GM10847 (cell line): ENCODE results near the gene SH3RF3.

Source experiments
- POLR2A ChIP-seq: IDR thresholded peaks from 2 replicates; pipeline ENCODE4 v1.6.1; 2011; ENCODE audit not compliant: insufficient read length; ENCODE audit errors: extremely low read depth

SH3RF3 gene

GRCh38 chr2:109324861-109325260, 195.9 kb downstream of the SH3RF3 start:
- TF ChIP-seq POLR2A = no peak

DNA sequence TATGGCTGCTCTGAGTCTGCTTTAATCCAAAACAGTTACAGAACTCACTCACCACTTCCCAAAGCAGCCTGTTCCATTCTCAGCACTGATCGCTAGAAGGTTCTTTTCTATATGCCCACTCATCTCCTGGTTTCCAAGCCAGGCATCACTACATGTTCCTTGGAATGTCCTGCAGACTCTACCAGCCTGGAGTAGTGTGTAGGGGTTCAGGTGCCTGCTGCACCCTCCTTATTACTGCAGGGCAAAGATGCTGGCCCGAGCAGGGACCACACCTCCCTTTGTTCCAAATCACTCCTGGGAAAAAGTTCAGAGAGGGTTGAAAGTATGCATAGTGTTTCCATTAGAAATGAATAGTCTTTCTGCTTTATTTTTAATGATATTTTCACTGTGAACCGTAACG, 196.6 kb downstream of the SH3RF3 start:
- TF ChIP-seq POLR2A = no peak

DNA sequence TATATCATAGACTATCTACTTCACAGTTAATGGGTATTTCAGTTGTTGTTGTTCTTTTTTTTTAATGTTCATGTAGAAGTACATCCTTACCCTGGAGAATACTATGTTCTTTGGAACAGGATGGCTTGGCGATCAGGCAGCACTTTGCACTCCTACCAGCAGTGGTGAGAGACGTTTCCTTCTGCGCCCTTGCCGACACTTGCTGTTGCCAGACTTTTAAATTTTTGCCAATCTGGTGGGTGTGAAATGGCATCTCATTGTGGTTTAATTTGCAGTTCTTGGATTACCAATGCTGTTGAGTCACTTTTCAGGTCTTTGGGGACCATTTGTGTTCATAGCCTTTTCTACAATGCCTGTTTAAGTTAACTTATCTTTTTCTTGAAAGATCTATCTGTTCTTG, 197.3 kb downstream of the SH3RF3 start:
- no peak for TF ChIP-seq POLR2A

GRCh38 chr2:109330056-109330455, 201.1 kb downstream of the SH3RF3 start:
- TF ChIP-seq POLR2A = no peak

GRCh38 chr2:109331081-109331480, 202.1 kb downstream of the SH3RF3 start:
- no peak for TF ChIP-seq POLR2A

DNA sequence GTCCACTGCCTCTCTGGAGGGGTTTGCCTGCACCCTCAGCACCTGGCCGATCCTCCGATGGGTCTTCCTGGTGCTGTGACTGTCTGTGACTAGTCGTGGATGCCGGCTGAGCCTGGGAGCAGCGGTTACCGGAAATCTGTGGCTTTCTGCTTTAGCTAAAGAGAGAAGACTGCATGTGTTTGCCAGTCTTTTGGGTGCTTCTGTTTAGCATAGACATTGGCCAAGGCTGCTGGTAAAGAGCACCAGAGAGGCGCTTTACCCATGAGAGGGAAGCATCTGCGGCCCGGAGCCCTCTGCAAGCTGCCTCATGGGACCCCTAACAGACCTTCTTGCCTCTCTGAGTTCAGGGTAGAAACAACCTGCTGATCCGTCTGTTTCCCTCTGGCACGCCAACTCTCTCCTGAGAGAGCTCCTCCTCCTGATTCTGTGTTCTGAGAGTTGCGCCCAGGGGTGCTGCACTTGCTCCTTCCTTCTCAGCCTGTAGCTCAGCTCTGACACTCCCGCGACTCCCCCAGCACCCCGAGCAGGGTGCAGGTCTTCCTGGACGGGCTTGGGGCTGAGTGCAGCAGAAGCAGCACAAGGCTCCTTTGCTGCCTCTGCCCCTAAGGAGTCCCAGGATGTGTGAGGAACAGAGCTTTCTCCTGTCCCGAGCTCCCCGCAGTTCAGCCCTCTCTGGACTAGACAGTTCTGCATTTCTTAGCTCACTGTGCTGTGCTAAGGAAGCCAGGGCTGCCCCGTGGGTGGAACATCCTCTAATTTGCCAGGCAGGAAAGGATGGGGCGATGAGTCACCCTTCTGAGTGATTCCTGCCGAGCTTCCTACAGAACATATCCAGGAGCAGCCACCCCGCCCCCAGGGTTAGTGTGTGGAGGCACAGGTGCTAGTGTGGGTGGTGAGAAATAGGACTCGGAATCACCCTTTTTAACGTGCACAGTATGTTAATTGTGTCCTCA, 203.2 kb downstream of the SH3RF3 start:
- TF ChIP-seq POLR2A = no peak

DNA sequence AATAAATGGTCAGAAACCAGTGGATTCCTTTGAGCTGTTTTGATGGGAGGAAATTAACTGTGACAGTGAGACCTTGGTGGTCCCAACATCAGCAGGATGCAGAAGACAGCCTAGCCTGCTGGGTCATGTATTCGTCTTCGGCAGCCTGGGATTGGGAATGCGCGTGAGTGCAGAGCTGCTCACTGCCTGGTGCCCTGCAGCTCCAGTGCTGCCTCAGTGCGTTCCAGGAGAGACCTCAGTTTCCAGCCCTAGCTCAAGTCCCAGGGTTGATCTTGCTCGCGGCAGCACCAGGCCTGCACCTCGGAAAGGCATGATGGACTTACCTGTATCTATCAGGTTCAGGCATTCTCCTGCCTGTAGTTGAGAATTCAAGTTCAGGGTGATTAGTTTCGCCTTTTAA, 203.9 kb downstream of the SH3RF3 start:
- TF ChIP-seq POLR2A = no peak

GRCh38 chr2:109333414-109334210, 204.6 kb downstream of the SH3RF3 start:
- TF ChIP-seq POLR2A = no peak

DNA sequence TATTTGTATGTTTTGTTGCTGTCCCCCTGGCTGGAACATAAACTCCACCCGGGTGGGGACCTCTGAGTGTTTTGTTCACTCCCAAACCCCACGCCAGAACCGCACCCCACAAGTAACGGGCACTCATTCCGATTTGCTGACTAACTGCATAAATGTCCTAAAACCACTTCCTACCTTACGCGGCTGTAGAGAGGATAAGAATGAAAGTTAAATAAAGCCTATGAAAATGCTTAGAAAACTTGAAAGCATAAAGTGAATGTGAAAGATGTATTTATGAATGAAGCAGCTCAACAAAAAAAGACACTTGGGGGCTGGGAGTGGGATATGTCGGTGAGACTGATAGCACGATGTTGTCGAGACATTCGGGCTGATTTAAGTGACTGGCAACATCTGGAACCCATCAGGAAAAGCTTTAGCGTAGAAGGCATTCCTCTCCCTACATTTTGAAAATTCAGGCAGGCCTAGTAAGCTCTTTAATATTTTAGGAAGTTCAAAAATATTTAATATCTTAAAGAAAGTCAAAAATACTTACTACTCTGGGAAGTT, 206.7 kb downstream of the SH3RF3 start:
- no peak for TF ChIP-seq POLR2A

DNA sequence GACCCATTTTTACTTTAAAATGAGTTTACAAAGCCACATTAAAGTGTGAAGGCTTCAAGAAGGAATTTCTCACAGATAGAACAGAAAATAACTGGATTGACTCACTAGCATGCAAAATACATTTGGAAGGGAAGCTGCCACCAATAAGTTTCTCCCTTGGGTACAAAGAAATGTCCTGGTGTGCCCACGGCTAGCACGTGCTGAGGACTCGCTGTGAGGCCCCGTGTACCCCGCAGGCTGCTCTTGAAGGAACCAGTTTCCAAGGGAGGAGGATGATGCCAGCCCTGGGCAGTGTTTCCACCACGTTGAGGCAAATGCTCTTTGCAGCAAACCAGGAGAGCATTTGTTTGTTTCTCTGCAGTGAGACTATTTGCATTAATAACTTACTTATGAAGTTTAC, 207.3 kb downstream of the SH3RF3 start:
- TF ChIP-seq POLR2A = no peak

GRCh38 chr2:109337221-109337620, 208.2 kb downstream of the SH3RF3 start:
- TF ChIP-seq POLR2A = no peak

DNA sequence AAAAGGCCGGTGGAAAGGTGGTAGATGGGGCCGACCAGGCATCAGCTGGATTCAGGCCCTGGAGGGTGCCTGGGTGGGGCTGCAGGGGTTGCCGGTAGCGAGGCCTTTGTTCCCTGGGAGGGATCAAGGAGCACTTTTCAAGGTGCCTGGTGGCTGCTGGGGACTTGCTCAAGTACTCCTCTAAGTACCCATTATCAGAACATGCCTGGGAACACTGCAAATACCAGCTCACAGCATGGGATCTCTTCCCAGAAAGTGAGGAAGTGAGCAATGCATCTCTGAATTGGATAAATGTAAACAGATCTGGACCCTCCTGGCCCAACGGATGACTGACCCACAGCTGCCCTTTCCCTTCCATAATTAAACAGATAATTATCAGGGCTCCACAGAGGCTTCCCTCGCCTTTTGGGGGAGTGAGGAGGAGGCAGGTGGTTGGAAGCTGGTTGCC, 210.5 kb downstream of the SH3RF3 start:
- TF ChIP-seq POLR2A = no peak

DNA sequence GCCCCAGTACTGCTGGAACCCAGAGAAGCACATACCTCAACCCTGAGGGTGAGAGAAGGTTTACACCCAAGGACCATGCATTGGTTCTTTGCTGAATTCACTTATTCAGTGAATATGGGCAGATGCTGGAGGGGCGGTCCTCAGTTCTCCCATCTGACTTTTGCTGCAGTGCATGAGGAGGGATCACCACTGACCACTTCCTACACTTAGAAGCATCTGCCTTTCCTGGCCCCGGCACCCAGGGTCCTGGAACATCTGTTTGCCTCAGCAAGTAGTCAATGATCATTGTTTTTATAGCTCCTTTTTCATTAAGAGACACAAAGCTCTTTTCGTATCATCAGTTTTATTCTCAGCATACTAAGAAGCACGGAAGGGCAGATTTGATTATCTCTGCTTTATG, 211.4 kb downstream of the SH3RF3 start:
- no peak for TF ChIP-seq POLR2A

DNA sequence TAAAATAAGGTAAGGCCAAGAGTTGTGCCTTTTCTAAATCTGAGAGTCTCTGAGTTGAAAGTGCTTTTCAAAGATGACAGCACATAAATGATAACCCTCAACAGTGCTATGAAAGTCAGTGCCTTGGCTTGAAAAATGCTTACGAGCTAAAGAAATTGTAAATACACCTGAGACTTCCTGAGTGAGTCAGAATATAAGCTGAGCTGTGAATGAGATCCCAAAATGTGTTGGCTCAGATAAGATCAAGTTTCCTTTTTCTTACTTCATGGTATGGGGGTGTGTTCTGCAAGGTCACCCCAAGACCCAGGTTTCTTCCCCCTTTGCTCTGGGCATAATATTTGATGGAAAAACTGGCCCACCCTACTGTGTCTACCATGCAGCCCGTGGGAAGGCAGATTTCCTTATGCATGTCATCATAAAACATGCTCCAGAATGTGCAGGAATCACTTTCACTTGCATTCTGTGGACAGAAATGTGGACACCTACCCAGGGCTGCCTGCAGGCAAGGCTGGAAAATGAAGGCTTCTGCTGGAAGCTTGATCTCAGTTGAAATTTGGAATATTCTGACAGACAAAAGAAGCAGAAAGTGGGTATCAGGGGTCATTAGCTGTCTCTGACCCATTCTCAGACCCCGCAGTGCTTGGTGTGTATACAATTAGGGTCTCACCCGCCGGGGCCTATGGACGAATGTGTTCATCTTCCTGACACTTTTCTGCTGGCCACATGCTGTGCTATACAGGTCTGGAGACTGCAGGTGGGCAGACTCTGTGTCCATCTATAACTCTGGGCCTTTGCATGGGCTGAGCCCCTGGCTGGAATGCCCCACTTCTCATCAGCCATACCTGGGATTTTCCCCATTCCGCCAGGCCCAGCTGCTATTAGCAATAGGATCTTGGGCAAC, 212.6 kb downstream of the SH3RF3 start:
- no peak for TF ChIP-seq POLR2A
